ENCODE measurements around the gene CPPED1.

CPPED1 gene

DNA sequence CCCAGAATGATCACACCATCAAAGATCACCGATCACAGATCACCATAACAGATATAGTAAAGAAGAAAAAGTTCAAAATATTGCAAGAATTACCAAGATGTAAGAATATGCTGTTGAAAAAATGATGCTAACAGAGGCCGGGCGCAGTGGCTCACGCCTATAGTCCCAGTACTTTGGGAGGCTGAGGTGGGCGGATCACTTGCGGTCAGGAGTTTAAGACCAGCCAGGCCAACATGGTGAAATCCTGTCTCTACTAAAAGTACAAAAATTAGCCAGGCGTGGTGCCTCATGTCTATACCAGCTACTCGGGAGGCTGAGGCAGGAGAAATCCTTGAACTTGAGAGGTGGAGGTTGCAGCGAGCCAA, 53.2 kb downstream of the CPPED1 start:
- H3K9ac ChIP-seq (ENCODE audit: low read depth, low read length): no peak overlapping the region
- H3K9me3 ChIP-seq (ENCODE audit: control insufficient read depth, insufficient read depth, low read length): no peaks in the 10 kb centered on the region
- H3K4me1 ChIP-seq (ENCODE audit: insufficient read depth, low read length): no peaks in the 10 kb centered on the region
- H3K36me3 ChIP-seq (ENCODE audit: insufficient read depth, low read length): no peaks in the 10 kb centered on the region

DNA sequence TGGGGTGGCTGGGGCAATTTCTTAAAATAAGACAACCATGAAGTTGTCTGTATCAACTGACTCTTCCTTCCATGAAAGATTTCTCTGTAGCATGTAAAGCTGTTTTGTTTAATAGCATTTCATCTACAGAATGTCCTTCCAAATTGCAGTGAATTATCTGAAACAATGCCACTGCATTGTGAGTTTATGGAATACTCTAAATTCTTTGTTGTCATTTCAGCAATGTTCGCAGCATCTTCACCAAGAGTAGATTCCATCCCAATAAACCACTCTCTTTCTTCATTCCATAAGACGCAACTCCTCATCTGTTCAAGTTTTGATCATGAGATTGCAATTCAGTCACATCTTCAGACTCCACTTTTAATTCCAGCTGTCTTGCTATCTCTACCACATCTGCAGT, 54.6 kb downstream of the CPPED1 start:
- peaks cover 8% of the 10 kb centered on the region for H3K9me3 ChIP-seq (ENCODE audit: control insufficient read depth, insufficient read depth, low read length)
- H3K9ac ChIP-seq (ENCODE audit: low read depth, low read length): no peak overlapping the region
- no peaks in the 10 kb centered on the region for H3K36me3 ChIP-seq (ENCODE audit: insufficient read depth, low read length)

DNA sequence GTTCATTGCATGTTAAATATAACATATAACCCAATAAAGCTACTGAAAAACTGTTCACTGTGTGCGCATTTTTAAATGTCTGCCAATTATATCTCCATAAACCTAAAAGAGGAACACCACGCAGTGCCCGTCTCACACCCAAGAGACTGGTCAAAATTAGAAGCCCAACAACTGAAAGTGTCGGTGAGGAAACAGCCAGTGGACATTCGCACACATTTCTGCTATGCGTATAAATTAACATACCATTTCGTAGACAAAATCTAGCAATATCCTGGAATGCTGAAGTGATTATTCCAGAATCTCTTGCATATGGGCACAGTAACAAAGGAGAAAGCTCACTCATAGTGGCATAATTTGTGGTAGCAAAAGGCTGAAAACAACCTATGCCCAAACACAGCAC, 55.9 kb downstream of the CPPED1 start:
- Histone ChIP-seq H3K36me3 (ENCODE audit: insufficient read depth, low read length) (no peaks in the 10 kb centered on the region), H3K9ac (ENCODE audit: low read depth, low read length) (no peak overlapping the region), H3K9me3 (ENCODE audit: control insufficient read depth, insufficient read depth, low read length) (peaks cover 8% of the 10 kb centered on the region), H3K4me1 (ENCODE audit: insufficient read depth, low read length) (no peaks in the 10 kb centered on the region)

More for the DNA sequence above, 54.6 kb downstream of the CPPED1 start:
- H3K4me1 ChIP-seq (ENCODE audit: insufficient read depth, low read length): no peaks in the 10 kb centered on the region

DNA sequence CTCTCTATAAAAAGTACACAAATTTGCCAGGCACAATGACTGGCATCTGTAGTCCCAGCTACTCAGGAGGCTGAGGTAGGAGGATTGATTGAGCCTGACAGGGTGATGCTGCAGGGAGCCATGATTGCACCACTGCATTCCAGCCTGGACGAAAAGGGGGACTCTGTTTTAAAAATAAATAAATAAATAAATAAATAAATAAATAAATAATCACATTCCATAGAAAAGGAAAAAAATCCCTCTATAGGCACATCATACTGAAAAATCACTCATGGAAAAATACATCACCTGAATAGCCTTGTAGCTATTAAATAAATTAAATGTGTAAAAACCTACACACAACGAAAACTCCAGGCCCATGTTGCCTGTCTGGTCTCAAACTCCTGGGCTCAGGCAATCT, 56.4 kb downstream of the CPPED1 start:
- no peaks in the 10 kb centered on the region for H3K4me1 ChIP-seq (ENCODE audit: insufficient read depth, low read length)
- no peak overlapping the region for H3K9ac ChIP-seq (ENCODE audit: low read depth, low read length)
- H3K9me3 ChIP-seq (ENCODE audit: control insufficient read depth, insufficient read depth, low read length): peaks cover 8% of the 10 kb centered on the region
- no peaks in the 10 kb centered on the region for H3K36me3 ChIP-seq (ENCODE audit: insufficient read depth, low read length)

DNA sequence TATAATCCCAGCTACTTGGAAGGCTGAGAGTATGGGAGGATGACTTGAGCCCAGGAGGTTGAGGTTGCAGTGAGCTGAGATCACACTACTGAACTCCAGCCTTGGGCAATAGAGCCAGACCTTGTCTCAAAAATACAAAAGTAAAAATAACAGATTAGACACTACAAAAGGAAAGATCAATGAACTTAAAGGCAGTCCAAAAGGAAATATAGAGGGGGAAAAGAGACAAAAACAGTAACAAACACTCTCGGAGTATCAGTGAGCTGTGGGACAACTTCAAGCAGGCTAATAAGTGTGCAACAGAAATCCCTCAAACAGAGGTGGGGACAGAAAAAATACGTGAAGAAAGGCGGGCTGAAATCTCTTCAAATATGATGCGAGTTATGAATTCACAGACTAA, 58.8 kb downstream of the CPPED1 start:
- no peak overlapping the region for H3K9ac ChIP-seq (ENCODE audit: low read depth, low read length)
- H3K9me3 ChIP-seq (ENCODE audit: control insufficient read depth, insufficient read depth, low read length): peaks cover 8% of the 10 kb centered on the region
- H3K36me3 ChIP-seq (ENCODE audit: insufficient read depth, low read length): no peaks in the 10 kb centered on the region
- H3K4me1 ChIP-seq (ENCODE audit: insufficient read depth, low read length): no peaks in the 10 kb centered on the region

DNA sequence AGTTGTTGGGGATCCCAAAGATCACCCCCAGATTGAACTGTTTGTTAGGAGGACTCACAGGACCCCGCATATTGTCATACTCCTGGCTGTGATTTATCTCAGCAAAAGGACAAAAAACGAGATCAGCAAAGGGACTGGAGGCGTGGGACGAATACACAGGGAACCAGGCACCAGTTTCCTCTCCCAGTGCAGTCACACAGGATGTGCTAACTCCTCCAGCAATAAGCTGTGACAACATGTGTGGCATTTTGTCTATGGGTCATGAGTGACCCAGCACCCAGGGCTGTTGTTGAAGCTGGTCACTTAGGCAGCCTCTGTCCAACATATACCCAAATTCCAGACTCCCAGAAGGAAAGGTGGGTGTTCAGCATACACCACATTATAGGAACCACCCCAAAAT, 60.9 kb downstream of the CPPED1 start:
- H3K9ac ChIP-seq (ENCODE audit: low read depth, low read length): no peak overlapping the region
- peaks cover 8% of the 10 kb centered on the region for H3K9me3 ChIP-seq (ENCODE audit: control insufficient read depth, insufficient read depth, low read length)
- no peaks in the 10 kb centered on the region for H3K36me3 ChIP-seq (ENCODE audit: insufficient read depth, low read length)
- H3K4me1 ChIP-seq (ENCODE audit: insufficient read depth, low read length): no peaks in the 10 kb centered on the region

DNA sequence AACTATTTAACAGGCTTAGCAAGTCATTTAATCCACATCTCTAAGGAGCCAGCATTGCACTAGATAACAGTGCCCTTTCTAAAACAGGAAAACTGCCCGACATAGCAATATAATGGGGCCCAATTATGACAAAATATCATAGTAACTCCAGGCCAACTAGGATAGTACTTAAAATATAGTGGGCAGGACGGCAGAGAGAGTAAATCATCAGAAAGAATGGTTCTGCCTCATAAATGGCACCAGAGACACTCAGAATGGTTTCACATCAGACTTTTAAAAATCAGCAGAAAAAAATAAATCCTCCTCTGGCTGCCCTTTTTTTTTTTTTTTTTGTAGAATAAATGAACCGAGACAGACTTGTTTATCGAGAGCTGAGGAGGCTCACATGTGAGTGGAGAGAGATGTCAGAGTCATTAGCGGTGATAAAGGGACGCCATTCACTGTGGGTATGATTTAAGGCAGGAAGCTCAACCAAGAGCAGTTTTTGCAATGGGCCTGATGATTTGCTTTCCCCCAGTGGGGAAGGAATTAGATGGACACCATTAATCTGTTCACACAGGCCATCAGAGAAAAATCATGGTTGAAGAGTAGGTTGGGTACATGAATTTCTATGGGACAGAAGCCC, 62.6 kb downstream of the CPPED1 start:
- Histone ChIP-seq H3K36me3 (ENCODE audit: insufficient read depth, low read length) (no peaks in the 10 kb centered on the region), H3K4me1 (ENCODE audit: insufficient read depth, low read length) (no peaks in the 10 kb centered on the region), H3K9me3 (ENCODE audit: control insufficient read depth, insufficient read depth, low read length) (peaks cover 8% of the 10 kb centered on the region), H3K9ac (ENCODE audit: low read depth, low read length) (no peak overlapping the region)

DNA sequence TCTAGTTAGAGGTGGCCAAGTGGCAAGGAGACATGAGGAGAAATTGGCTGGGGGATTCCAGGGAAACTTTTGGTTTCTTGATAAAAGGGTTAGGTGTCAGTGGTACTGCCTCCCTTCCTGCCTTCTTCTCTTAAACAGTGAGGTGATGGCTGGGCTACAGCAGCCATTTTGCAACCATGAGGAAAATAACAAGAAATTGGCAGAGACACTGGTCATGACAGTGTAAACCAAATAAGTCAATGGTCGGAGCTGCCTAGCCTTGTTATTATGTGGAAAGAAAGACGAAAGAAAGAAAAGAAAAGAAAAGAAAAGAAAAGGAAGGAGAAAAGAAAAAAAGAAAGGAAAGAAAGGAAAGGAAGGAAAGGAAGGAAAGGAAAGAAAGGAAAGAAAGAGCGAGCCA, 63.9 kb downstream of the CPPED1 start:
- peaks cover 2% of the 10 kb centered on the region for H3K9me3 ChIP-seq (ENCODE audit: control insufficient read depth, insufficient read depth, low read length)
- no peaks in the 10 kb centered on the region for H3K36me3 ChIP-seq (ENCODE audit: insufficient read depth, low read length)
- no peaks in the 10 kb centered on the region for H3K4me1 ChIP-seq (ENCODE audit: insufficient read depth, low read length)
- H3K9ac ChIP-seq (ENCODE audit: low read depth, low read length): no peak overlapping the region

DNA sequence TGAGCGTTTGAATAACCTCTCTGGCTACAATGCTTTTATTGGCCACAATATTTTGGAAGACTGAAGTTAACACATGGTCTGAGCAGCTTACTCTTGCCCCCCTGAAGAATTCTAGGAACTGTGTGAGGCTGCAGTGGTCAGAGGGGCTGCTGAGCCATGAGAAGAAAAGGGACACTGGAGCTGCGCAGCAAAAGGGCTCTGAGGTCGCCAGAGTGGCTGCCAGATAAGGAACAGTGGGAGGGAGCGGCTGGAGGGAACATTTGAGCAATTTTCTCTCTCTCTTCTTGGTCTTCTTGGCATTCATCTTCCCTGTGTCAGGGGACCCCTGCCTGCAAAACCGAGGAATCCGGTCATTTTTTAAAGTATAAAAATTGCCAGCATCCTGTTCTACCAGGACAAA, 66.1 kb downstream of the CPPED1 start:
- H3K9me3 ChIP-seq (ENCODE audit: control insufficient read depth, insufficient read depth, low read length): no peaks in the 10 kb centered on the region
- H3K9ac ChIP-seq (ENCODE audit: low read depth, low read length): no peak overlapping the region
- H3K36me3 ChIP-seq (ENCODE audit: insufficient read depth, low read length): no peaks in the 10 kb centered on the region
- H3K4me1 ChIP-seq (ENCODE audit: insufficient read depth, low read length): no peaks in the 10 kb centered on the region

DNA sequence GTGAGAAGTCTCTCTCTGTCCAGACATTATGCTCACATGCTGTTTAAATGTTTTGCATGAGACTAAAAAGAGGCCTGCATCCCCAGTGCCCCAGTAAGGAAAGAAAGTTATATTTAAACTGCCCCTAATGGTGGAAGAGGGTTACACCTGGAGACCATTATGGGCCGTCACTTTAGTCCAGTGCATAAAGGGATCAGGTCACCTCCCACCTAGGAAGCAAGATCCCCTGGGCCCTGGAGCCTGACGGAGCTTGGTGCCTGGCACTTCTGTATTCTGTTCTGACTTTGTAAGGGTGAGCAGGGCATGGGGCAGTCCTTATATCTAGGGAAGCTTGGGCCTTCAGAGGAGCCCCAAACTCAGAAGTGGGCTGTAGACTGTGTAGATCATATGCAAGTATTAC, 67.9 kb downstream of the CPPED1 start:
- Histone ChIP-seq H3K9me3 (ENCODE audit: control insufficient read depth, insufficient read depth, low read length) (no peaks in the 10 kb centered on the region), H3K36me3 (ENCODE audit: insufficient read depth, low read length) (no peaks in the 10 kb centered on the region), H3K9ac (ENCODE audit: low read depth, low read length) (no peak overlapping the region), H3K4me1 (ENCODE audit: insufficient read depth, low read length) (no peaks in the 10 kb centered on the region)

DNA sequence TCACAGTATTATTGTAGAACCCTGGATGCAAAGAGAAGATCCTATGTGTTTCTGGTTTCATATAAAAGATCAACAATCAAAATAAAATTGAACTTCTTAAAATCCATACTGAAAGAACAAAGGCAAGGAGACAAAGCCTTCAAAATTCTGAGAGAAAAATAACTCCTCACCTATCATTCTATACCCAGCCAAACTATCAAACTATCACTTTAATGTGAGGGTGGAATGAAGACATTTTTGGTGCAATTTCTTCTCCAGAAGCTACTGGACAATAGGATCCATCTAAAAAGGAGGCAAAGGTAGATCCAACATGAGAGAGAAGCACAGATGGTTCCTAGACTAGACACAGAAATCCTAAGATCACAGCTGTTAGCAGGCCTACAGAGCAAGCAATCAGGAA, 71.1 kb downstream of the CPPED1 start:
- H3K9me3 ChIP-seq (ENCODE audit: control insufficient read depth, insufficient read depth, low read length): no peaks in the 10 kb centered on the region
- H3K4me1 ChIP-seq (ENCODE audit: insufficient read depth, low read length): peaks cover 8% of the 10 kb centered on the region; the same call in 1 of the 2 replicates
- no peaks in the 10 kb centered on the region for H3K36me3 ChIP-seq (ENCODE audit: insufficient read depth, low read length)
- no peak overlapping the region for H3K9ac ChIP-seq (ENCODE audit: low read depth, low read length)

DNA sequence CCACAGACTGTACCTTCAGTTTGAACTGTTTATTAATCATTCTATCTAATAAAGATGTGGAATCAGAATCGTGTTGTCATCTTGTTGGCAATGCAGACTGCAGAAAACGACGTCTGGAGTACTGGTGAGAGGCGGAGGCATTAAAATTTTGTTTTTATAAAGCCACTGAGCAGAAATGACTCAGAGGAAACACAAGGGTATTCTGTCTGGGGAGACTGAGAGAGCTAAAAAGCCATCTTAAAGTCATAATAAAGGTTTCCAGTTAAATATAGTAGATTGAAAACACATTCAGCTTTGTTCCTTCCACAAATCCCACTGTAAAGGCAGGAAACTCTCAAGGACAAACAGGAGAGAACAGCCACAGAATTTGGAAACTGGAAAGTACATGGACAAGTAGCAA, 74.2 kb downstream of the CPPED1 start:
- no peaks in the 10 kb centered on the region for H3K36me3 ChIP-seq (ENCODE audit: insufficient read depth, low read length)
- no peak overlapping the region for H3K9ac ChIP-seq (ENCODE audit: low read depth, low read length)
- H3K9me3 ChIP-seq (ENCODE audit: control insufficient read depth, insufficient read depth, low read length): no peaks in the 10 kb centered on the region
- H3K4me1 ChIP-seq (ENCODE audit: insufficient read depth, low read length): peaks cover 8% of the 10 kb centered on the region; the same call in 1 of the 2 replicates

DNA sequence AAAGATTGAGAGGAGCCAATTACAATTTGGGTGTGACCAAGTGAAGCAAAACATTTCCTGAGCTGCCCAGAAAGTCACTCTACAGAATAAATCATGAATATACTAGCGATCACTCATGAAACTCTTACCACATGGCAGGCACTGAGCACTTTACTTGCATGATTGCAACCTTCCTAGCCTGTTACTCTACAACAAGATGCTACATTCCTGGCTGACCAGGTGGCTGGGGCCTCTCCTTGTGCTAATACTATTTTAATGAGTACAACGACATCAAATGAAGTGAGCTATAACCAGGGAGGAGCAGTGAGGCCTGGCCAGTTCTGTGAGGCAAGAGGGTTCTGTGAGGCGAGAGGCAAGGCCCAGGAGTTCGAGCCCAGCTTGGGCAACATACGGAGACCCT, 75.2 kb downstream of the CPPED1 start:
- no peaks in the 10 kb centered on the region for H3K9me3 ChIP-seq (ENCODE audit: control insufficient read depth, insufficient read depth, low read length)
- H3K9ac ChIP-seq (ENCODE audit: low read depth, low read length): no peak overlapping the region
- no peaks in the 10 kb centered on the region for H3K36me3 ChIP-seq (ENCODE audit: insufficient read depth, low read length)
- peaks cover 8% of the 10 kb centered on the region for H3K4me1 ChIP-seq (ENCODE audit: insufficient read depth, low read length)

DNA sequence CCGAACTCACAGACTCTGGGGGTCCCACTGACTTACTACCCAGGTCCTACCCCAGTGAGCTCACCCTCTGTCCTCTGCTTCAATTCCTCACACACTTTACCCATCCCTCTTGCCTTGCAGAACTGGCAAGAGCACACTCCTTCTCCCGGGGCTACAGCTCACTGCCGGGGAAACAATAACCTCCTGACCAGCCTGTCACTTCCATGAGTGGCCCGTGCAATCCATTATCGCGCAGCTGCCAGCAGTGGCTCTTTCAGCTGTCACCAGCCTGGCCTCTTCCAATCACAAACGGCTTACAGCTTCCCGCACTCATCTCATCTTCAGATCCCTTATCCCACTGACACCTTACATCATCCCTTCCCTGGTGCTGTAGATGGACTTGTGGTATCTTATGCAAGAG, 79.5 kb downstream of the CPPED1 start:
- Histone ChIP-seq H3K9me3 (ENCODE audit: control insufficient read depth, insufficient read depth, low read length) (no peaks in the 10 kb centered on the region), H3K4me1 (ENCODE audit: insufficient read depth, low read length) (peaks cover 8% of the 10 kb centered on the region), H3K36me3 (ENCODE audit: insufficient read depth, low read length) (no peaks in the 10 kb centered on the region), H3K9ac (ENCODE audit: low read depth, low read length) (no peak overlapping the region)

DNA sequence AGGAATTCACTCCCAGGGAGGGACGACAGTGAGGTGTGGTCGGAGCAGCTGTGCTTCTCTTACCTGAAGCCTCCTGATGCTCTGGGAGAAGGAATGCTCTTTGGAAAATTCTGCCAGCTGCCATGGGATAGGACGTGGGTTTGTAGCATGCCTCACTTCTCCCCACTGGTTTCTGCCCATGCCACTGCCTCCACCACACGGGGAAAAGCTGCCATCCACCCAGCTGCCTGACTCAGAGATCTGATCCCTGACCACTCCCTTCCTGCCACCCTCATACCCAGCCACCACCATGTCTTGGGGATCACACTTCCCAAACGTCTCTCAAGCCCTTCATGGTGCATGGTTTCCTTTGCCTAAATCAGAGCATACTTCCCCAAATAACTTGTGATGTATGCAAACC, 80.0 kb downstream of the CPPED1 start:
- Histone ChIP-seq H3K9ac (ENCODE audit: low read depth, low read length) (no peak overlapping the region), H3K9me3 (ENCODE audit: control insufficient read depth, insufficient read depth, low read length) (no peaks in the 10 kb centered on the region), H3K36me3 (ENCODE audit: insufficient read depth, low read length) (no peaks in the 10 kb centered on the region), H3K4me1 (ENCODE audit: insufficient read depth, low read length) (peaks cover 4% of the 10 kb centered on the region)

Measured in ES-I3 (cell line).